GM21390 (cell line): ENCODE measurements around the gene KRTAP10-9.
"Not testable (repeated sequence)": the region's sequence is repeated elsewhere in the genome, so short reads cannot be mapped to it uniquely, and the experiment has no call there.

Source experiments
- ATAC-seq: cut with Tn5 transposase; IDR thresholded peaks from one replicate; pipeline ENCODE4 v1.9.1; 2021; ENCODE audit not compliant: unreplicated experiment

The KRTAP10-9 gene

GRCh38 chr21:44638506-44639330 is 11.8 kb downstream of the KRTAP10-9 start:
- not testable (repeated sequence) for ATAC-seq

GRCh38 chr21:44639331-44639655 is 12.4 kb downstream of the KRTAP10-9 start:
- ATAC-seq = no peak

GRCh38 chr21:44640761-44641160 is 13.9 kb downstream of the KRTAP10-9 start:
- ATAC-seq = no peak

- no peak for ATAC-seq
Measured at GRCh38 chr21:44643741-44644310, 16.9 kb downstream of the KRTAP10-9 start.

GRCh38 chr21:44644878-44645277 is 18.0 kb downstream of the KRTAP10-9 start:
- no peak for ATAC-seq

- ATAC-seq = not testable (repeated sequence)
Measured at GRCh38 chr21:44646366-44647221, 19.7 kb downstream of the KRTAP10-9 start, which contains the start of gene KRTAP10-11. Gene KRTAP10-11, plus strand, starts transcription at chr21:44646414. Its CDS starts 45 bp downstream, at chr21:44646459.

- no peak for ATAC-seq
Measured at GRCh38 chr21:44647222-44647552, 20.3 kb downstream of the KRTAP10-9 start.

GRCh38 chr21:44648557-44649311 is 21.8 kb downstream of the KRTAP10-9 start:
- ATAC-seq = no peak

- no peak for ATAC-seq
Measured at GRCh38 chr21:44649521-44650100, 22.7 kb downstream of the KRTAP10-9 start.

GRCh38 chr21:44650265-44650972 is 23.5 kb downstream of the KRTAP10-9 start:
- no peak for ATAC-seq

GRCh38 chr21:44650973-44651675 is 24.2 kb downstream of the KRTAP10-9 start:
- no peak for ATAC-seq

GRCh38 chr21:44653123-44653522 is 26.2 kb downstream of the KRTAP10-9 start:
- ATAC-seq = no peak

- ATAC-seq = no peak
Measured at GRCh38 chr21:44653656-44654575, 27.0 kb downstream of the KRTAP10-9 start.

- ATAC-seq = no peak
Measured at GRCh38 chr21:44654576-44655175, 27.8 kb downstream of the KRTAP10-9 start, which contains the start of gene KRTAP12-4. Gene KRTAP12-4, minus strand, starts transcription at chr21:44654659. Its CDS starts 45 bp downstream, at chr21:44654614.

- ATAC-seq = no peak
Measured at GRCh38 chr21:44656868-44657267, 30.0 kb downstream of the KRTAP10-9 start.

- no peak for ATAC-seq
Measured at GRCh38 chr21:44657635-44658540, 31.0 kb downstream of the KRTAP10-9 start, which contains the start of gene KRTAP12-3. Gene KRTAP12-3, plus strand, starts transcription at chr21:44657932. Its CDS starts 48 bp downstream, at chr21:44657980.

- ATAC-seq = no peak
Measured at GRCh38 chr21:44658541-44658910, 31.6 kb downstream of the KRTAP10-9 start.
